ENCODE results near the gene CCDC170.

CCDC170 gene

GRCh38 chr6:151493161-151493803 is 535 bp upstream of the CCDC170 start:
- H3K27ac ChIP-seq (replicated peaks): no peak overlapping the region
- H3K4me3 ChIP-seq (replicated peaks; ENCODE audit: insufficient read depth, low read length): peak overlapping the region; percentile 58
- no peaks in the 10 kb centered on the region for H3K27me3 ChIP-seq (ENCODE audit: insufficient read depth, poor library complexity, severe bottlenecking)
- DNase-seq (ENCODE audit: low read depth in 1 of 2, low spot score in 1 of 2): no peak
- TF ChIP-seq GABPA (IDR thresholded peaks at IDR 0.05; ENCODE audit: low read depth) (no peak), CTCF (IDR thresholded peaks at IDR 0.05; ENCODE audit: insufficient read depth, low read length) (no peak), POLR2AphosphoS5 (IDR thresholded peaks at IDR 0.05; ENCODE audit: low read depth) (no peak), REST (IDR thresholded peaks at IDR 0.05; ENCODE audit: insufficient replicate concordance, low read depth) (no peak), SPI1 (IDR thresholded peaks at IDR 0.05; ENCODE audit: borderline replicate concordance, low read depth) (no peak)

GRCh38 chr6:151494235-151494935 is 568 bp downstream of the CCDC170 start:
- no peak for DNase-seq (ENCODE audit: low read depth in 1 of 2, low spot score in 1 of 2)
- Histone ChIP-seq H3K27ac (replicated peaks) (no peak overlapping the region), H3K27me3 (ENCODE audit: insufficient read depth, poor library complexity, severe bottlenecking) (no peaks in the 10 kb centered on the region), H3K4me3 (replicated peaks; ENCODE audit: insufficient read depth, low read length) (peak overlapping the region; percentile 58)
- TF ChIP-seq SPI1 (IDR thresholded peaks at IDR 0.05; ENCODE audit: borderline replicate concordance, low read depth) (no peak), GABPA (IDR thresholded peaks at IDR 0.05; ENCODE audit: low read depth) (no peak)

GRCh38 chr6:151494936-151495320 is 1.1 kb downstream of the CCDC170 start:
- TF ChIP-seq SPI1 (IDR thresholded peaks at IDR 0.05; ENCODE audit: borderline replicate concordance, low read depth): no peak
- TF ChIP-seq POLR2AphosphoS5 (IDR thresholded peaks at IDR 0.05; ENCODE audit: low read depth): no peak
- no peak for TF ChIP-seq GABPA (IDR thresholded peaks at IDR 0.05; ENCODE audit: low read depth)
- no peak for TF ChIP-seq CTCF (IDR thresholded peaks at IDR 0.05; ENCODE audit: insufficient read depth, low read length)
- no peak for TF ChIP-seq REST (IDR thresholded peaks at IDR 0.05; ENCODE audit: insufficient replicate concordance, low read depth)
- no peak for DNase-seq (ENCODE audit: low read depth in 1 of 2, low spot score in 1 of 2)
- H3K27me3 ChIP-seq (ENCODE audit: insufficient read depth, poor library complexity, severe bottlenecking): no peaks in the 10 kb centered on the region
- H3K27ac ChIP-seq (replicated peaks): no peak overlapping the region
- no peak overlapping the region for H3K4me3 ChIP-seq (replicated peaks; ENCODE audit: insufficient read depth, low read length)

- Histone ChIP-seq H3K27ac (replicated peaks) (no peak overlapping the region), H3K27me3 (ENCODE audit: insufficient read depth, poor library complexity, severe bottlenecking) (no peaks in the 10 kb centered on the region), H3K4me3 (replicated peaks; ENCODE audit: insufficient read depth, low read length) (no peak overlapping the region)
- no peak for TF ChIP-seq GABPA (IDR thresholded peaks at IDR 0.05; ENCODE audit: low read depth)
- no peak for TF ChIP-seq CTCF (IDR thresholded peaks at IDR 0.05; ENCODE audit: insufficient read depth, low read length)
- TF ChIP-seq SPI1 (IDR thresholded peaks at IDR 0.05; ENCODE audit: borderline replicate concordance, low read depth): no peak
- TF ChIP-seq REST (IDR thresholded peaks at IDR 0.05; ENCODE audit: insufficient replicate concordance, low read depth): no peak
- no peak for TF ChIP-seq POLR2AphosphoS5 (IDR thresholded peaks at IDR 0.05; ENCODE audit: low read depth)
- DNase-seq (ENCODE audit: low read depth in 1 of 2, low spot score in 1 of 2): no peak
Measured at GRCh38 chr6:151495380-151495779, 1.6 kb downstream of the CCDC170 start.

Measured in HL-60 (cell line).